Common myeloid progenitor, CD34-positive (primary cell): Measurements from ENCODE around the gene FAM163A.

Experiments used
- CTCF ChIA-PET: fragments of 350-600 bp; sonication (Branson Sonifier 250); formaldehyde crosslinking; loops from one replicate; lab custom pipeline; 2021; ENCODE audit warnings: antibody characterized with exemption; lab: Charles Lee
- POLR2A ChIA-PET: fragments of 350-600 bp; sonication (Branson Sonifier 250); formaldehyde crosslinking; loops from one replicate; lab custom pipeline; 2021; ENCODE audit warnings: antibody characterized with exemption; lab: Charles Lee
- DNase-seq, 3 donors: peaks; one replicate each; pipeline versions ENCODE4 v3.0.0 to v3.0.0-alpha.2; 2013
- H3K27ac ChIP-seq, 2 experiments: 1 replicate in 1 of 2; 2 replicates in 1 of 2; pipeline ENCODE4 v1.7.0; 2013; ENCODE audit warnings: inconsistent platforms in 2 of 2, low read length in 2 of 2, mild to moderate bottlenecking in 2 of 2, low read depth in 1 of 2, moderate library complexity in 1 of 2; ENCODE audit not compliant: severe bottlenecking in 2 of 2, insufficient read depth in 1 of 2, poor library complexity in 1 of 2
- H3K27me3 ChIP-seq, 5 experiments: replicated peaks in 2 of 5; 1 replicate in 3 of 5; 2 replicates in 2 of 5; pipeline versions ENCODE4 v1.6.1 to v1.7.0; 2013; ENCODE audit warnings: low read length in 4 of 5, mild to moderate bottlenecking in 2 of 5, moderate library complexity in 2 of 5, inconsistent platforms in 1 of 5; ENCODE audit not compliant: insufficient read depth in 5 of 5, control insufficient read depth in 4 of 5
- H3K36me3 ChIP-seq, 4 experiments: 1 replicate in 2 of 4; 2 replicates in 2 of 4; pipeline versions ENCODE4 v1.6.1 to v1.7.0; 2013; ENCODE audit warnings: low read length in 3 of 4, control low read depth in 1 of 4, mild to moderate bottlenecking in 1 of 4; ENCODE audit not compliant: control insufficient read depth in 4 of 4, insufficient read depth in 4 of 4
- H3K4me1 ChIP-seq, 4 experiments: 1 replicate in 3 of 4; 2 replicates in 1 of 4; pipeline versions ENCODE4 v1.6.1 to v1.7.1; 2013; ENCODE audit warnings: low read length in 3 of 4, mild to moderate bottlenecking in 3 of 4, control low read depth in 1 of 4, inconsistent platforms in 1 of 4, moderate library complexity in 1 of 4; ENCODE audit not compliant: control insufficient read depth in 4 of 4, insufficient read depth in 4 of 4; ENCODE audit errors: control extremely low read depth in 1 of 4
- H3K4me3 ChIP-seq, 7 experiments: 1 replicate in 4 of 7; 2 replicates in 3 of 7; pipeline versions ENCODE4 v1.5.1 to v1.7.0; 2013; ENCODE audit warnings: mild to moderate bottlenecking in 7 of 7, low read length in 6 of 7, moderate library complexity in 6 of 7, inconsistent platforms in 2 of 7, low read depth in 2 of 7, control low read depth in 1 of 7; ENCODE audit not compliant: insufficient read depth in 4 of 7, control insufficient read depth in 1 of 7; ENCODE audit errors: extremely low read depth in 1 of 7
- H3K9me3 ChIP-seq, 5 experiments: 1 replicate in 4 of 5; 2 replicates in 1 of 5; pipeline versions ENCODE4 v1.6.1 to v1.7.1; 2013; ENCODE audit warnings: low read length in 4 of 5, mild to moderate bottlenecking in 2 of 5, inconsistent platforms in 1 of 5, low read depth in 1 of 5, moderate library complexity in 1 of 5; ENCODE audit not compliant: control insufficient read depth in 4 of 5, insufficient read depth in 2 of 5; ENCODE audit errors: control extremely low read depth in 1 of 5
- WGBS: methylation state at CpG from one replicate; pipeline ENCODE4 v1.1.5; 2013; ENCODE audit not compliant: insufficient coverage; 5-methylcytosine and 5-hydroxymethylcytosine counted together

The FAM163A gene

DNA sequence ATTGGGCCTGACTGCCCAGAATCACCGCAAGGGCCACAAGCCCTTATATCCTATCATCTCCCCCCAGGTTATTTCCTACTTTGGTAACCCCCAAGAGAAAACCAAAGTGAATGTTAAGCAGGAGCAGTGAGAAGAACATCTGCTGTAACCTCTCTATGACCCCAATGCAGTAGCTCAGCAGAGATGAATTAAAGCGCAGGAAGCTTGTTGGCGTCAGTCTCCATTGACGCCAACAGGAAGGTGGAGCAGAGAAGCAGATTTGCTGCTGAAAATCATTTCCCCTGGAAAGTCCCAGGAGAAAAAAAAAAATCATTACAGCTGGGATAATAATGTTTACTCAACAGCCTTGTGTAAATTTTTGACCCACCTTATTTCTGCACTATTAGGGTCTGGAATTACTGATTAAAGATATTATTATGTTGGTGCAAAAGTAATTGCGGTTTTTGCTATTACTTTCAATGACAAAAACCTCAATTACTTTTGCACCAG, 33.2 kb upstream of the FAM163A start:
- WGBS, result 0% methylated on average over 3 of the region's 5 CpGs
- ChIA-PET CTCF (interaction anchor here (1.1 to 18.2 kb wide), 10 partner anchors 9 to 102 kb away, joined by 3 to 561 read pairs (median 4); no protein-coding TSS in a partner anchor), POLR2A (interaction anchor here (0.7 to 1.6 kb wide), 3 partner anchors 100 to 106 kb away, joined by 3 to 8 read pairs (median 4); no protein-coding TSS in a partner anchor)
- H3K4me1 ChIP-seq, result peaks cover 0 to 13% (median 3%) of the 10 kb centered on the region in 4 experiments
- no peak overlapping the region for H3K27ac ChIP-seq
- H3K27me3 ChIP-seq, result peaks cover 0 to 3% (median 0%) of the 10 kb centered on the region in 5 experiments
- peak; percentile 78 to 94 (median 92) for DNase-seq
- H3K4me3 ChIP-seq, result no peak overlapping the region
- peaks cover 0 to 15% (median 1%) of the 10 kb centered on the region in 5 experiments for H3K9me3 ChIP-seq
- H3K36me3 ChIP-seq, result no peaks in the 10 kb centered on the region

DNA sequence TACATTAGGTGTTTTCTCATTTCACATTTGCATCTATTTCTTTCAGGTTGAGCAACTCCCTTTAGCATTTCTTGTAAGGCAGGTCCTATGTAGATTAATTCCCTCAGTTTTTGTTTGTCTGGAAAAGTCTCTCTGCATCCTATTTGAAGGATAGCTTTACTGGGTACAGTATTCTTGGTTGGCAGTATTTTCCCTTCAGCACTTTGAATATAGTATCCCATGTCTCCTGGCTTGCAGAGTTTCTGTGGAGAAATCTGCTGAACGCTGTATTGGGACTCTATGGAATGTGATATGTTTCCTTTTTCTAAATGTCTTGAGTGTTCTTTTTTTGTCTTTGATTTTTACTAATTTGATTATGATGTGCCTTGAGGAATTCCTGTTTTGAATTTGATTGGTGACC, 28.9 kb upstream of the FAM163A start:
- DNase-seq, result peak in 2 of 3 donors; percentile 21 to 28
- Histone ChIP-seq H3K4me3 (no peak overlapping the region), H3K27ac (no peak overlapping the region), H3K36me3 (no peaks in the 10 kb centered on the region), H3K27me3 (no peaks in the 10 kb centered on the region), H3K4me1 (peaks cover 0 to 13% (median 3%) of the 10 kb centered on the region in 4 experiments), H3K9me3 (peaks cover 6 to 45% (median 14%) of the 10 kb centered on the region in 5 experiments)
- ChIA-PET CTCF (interaction anchor here (18.2 kb wide), 1 partner anchor 98 kb away, joined by 561 read pairs; no protein-coding TSS in a partner anchor), POLR2A (no interaction called here)
- no CpG with 5 or more reads among the region's 1 CpG for WGBS

DNA sequence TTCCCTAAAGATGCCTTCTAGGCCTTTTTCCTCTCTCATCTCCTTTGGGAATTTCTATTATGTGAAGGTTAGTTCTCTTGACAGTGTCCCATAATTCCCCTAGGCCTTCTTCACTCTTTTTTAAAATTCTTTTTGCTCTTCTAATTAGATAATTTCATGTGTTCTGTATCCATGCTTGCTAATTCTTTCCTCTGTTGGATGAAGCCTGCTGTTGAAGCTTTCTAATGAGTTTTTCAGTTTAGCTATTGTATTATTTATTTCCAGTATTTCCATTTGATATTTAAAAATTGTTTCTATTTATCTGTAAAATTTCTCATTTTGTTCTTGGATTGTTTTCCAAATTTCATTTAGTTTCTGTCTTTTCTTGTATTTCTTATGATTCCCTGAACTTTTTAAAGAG, 28.5 kb upstream of the FAM163A start:
- H3K27me3 ChIP-seq, result no peaks in the 10 kb centered on the region
- POLR2A ChIA-PET, result no interaction called here
- H3K36me3 ChIP-seq, result no peaks in the 10 kb centered on the region
- CTCF ChIA-PET, result no interaction called here
- no peak overlapping the region for H3K27ac ChIP-seq
- DNase-seq, result peak in 1 of 3 donors; percentile 6
- H3K9me3 ChIP-seq, result peaks cover 6 to 50% (median 15%) of the 10 kb centered on the region in 5 experiments
- no peak overlapping the region for H3K4me3 ChIP-seq
- peaks cover 0 to 9% (median 3%) of the 10 kb centered on the region in 4 experiments for H3K4me1 ChIP-seq

DNA sequence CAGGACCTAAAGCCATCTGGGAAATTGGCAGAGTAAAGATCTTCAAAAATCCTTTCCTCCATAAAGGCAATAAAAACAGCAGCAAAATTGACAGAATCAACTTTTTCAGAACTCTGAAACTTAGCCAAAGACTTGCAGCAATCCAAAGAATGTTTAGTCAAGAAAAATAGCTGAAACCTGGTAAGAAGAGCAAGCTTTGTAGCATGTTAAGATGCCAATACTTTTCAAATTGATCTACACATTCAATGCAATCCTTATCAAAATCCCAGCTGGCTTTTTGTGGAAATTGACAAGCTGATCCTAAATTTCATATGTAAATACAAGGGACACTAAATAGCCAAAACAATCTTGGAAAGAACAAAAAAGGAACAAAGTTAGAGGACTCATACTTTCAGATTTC, 23.8 kb upstream of the FAM163A start:
- no peaks in the 10 kb centered on the region for H3K4me1 ChIP-seq
- H3K36me3 ChIP-seq, result no peaks in the 10 kb centered on the region
- no peaks in the 10 kb centered on the region for H3K27me3 ChIP-seq
- peaks cover 4 to 54% (median 16%) of the 10 kb centered on the region in 5 experiments for H3K9me3 ChIP-seq
- POLR2A ChIA-PET, result no interaction called here
- DNase-seq, result no peak
- CTCF ChIA-PET, result interaction anchor here (1.0 to 1.2 kb wide), 2 partner anchors 9 to 90 kb away, joined by 3 to 4 read pairs; no protein-coding TSS in a partner anchor
- H3K27ac ChIP-seq, result no peak overlapping the region
- H3K4me3 ChIP-seq, result no peak overlapping the region

- H3K36me3 ChIP-seq, result no peaks in the 10 kb centered on the region
- 100% methylated on average over 1 of the region's 2 CpGs for WGBS
- H3K9me3 ChIP-seq, result no peaks in the 10 kb centered on the region
- POLR2A ChIA-PET, result interaction anchor here (0.6 kb wide), 1 partner anchor 11 kb away, joined by 3 read pairs; no protein-coding TSS in a partner anchor
- CTCF ChIA-PET, result interaction anchor here (1.1 to 1.8 kb wide), 4 partner anchors 9 to 86 kb away, joined by 4 to 8 read pairs (median 5); no protein-coding TSS in a partner anchor
- DNase-seq, result no peak
- H3K4me1 ChIP-seq, result no peaks in the 10 kb centered on the region
- no peak overlapping the region for H3K27ac ChIP-seq
- H3K27me3 ChIP-seq, result peaks cover 0 to 15% (median 0%) of the 10 kb centered on the region in 5 experiments
- no peak overlapping the region for H3K4me3 ChIP-seq
Measured at GRCh38 chr1:179728271-179728670, 14.8 kb upstream of the FAM163A start.

DNA sequence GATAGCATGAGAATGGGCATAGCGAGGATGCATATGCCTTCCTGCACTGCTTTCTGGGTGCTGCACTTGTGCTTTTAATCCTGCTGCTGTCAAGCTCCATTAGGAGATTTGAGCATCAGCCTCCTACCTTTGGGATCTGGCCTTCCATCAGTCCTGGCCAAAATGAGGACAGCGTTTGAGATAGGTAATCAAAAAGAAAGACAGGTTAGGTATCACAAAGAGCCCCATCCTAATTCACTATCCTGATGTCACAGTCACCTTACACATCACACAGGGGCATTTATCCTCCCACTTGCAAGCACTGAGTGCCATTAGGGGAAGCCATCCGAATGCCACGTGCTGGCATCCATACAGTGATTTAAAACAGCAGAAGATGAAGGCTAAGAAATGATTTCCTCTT, 13.2 kb upstream of the FAM163A start:
- ChIA-PET POLR2A (no interaction called here), CTCF (interaction anchor here (1.9 kb wide), 1 partner anchor 19 kb away, joined by 9 read pairs; no protein-coding TSS in a partner anchor)
- Histone ChIP-seq H3K27me3 (peaks cover 0 to 18% (median 0%) of the 10 kb centered on the region in 5 experiments), H3K4me1 (no peaks in the 10 kb centered on the region), H3K9me3 (no peaks in the 10 kb centered on the region), H3K4me3 (no peak overlapping the region), H3K36me3 (no peaks in the 10 kb centered on the region), H3K27ac (no peak overlapping the region)
- WGBS, result 94% methylated on average over 4 of the region's 4 CpGs
- no peak for DNase-seq

DNA sequence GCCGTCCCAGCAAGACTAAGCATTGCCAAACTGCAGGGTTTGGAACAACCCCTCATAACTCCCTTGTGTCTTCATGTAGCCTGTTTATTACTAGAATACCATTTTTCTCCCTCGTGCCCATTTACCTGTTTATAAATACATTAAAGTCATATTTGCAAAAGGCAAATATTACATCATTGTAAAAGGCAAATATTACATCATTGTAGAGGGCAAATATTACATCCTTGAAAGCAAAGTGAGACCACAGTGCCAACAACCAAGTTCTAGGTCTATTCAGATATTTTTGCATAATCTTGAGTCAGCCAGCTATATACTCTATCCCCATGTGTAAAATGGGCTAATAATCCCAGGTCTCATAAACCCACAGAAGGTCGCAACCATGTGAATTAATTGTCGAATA, 11.4 kb upstream of the FAM163A start:
- ChIA-PET POLR2A (no interaction called here), CTCF (interaction anchor here (0.7 to 1.2 kb wide), 2 partner anchors 27 to 447 kb away, joined by 3 read pairs; no protein-coding TSS in a partner anchor)
- H3K27ac ChIP-seq, result no peak overlapping the region
- H3K4me3 ChIP-seq, result no peak overlapping the region
- DNase-seq, result no peak
- no peaks in the 10 kb centered on the region for H3K9me3 ChIP-seq
- H3K27me3 ChIP-seq, result peaks cover 0 to 11% (median 0%) of the 10 kb centered on the region in 5 experiments
- no peaks in the 10 kb centered on the region for H3K4me1 ChIP-seq
- 100% methylated on average over 1 of the region's 4 CpGs for WGBS
- H3K36me3 ChIP-seq, result no peaks in the 10 kb centered on the region
